ENCODE results near the gene P3H1. TPM values are rescaled to one million over a fixed set of nuclear protein-coding genes. Genes with fewer than 3 reads are reported as not detected.
"Not testable (repeated sequence)": the region's sequence is repeated elsewhere in the genome, so short reads cannot be mapped to it uniquely, and the experiment has no call there.

Gene P3H1
- polyA plus RNA-seq, 3 donors: 12.9 to 28.1 (median 22.7) TPM

DNA sequence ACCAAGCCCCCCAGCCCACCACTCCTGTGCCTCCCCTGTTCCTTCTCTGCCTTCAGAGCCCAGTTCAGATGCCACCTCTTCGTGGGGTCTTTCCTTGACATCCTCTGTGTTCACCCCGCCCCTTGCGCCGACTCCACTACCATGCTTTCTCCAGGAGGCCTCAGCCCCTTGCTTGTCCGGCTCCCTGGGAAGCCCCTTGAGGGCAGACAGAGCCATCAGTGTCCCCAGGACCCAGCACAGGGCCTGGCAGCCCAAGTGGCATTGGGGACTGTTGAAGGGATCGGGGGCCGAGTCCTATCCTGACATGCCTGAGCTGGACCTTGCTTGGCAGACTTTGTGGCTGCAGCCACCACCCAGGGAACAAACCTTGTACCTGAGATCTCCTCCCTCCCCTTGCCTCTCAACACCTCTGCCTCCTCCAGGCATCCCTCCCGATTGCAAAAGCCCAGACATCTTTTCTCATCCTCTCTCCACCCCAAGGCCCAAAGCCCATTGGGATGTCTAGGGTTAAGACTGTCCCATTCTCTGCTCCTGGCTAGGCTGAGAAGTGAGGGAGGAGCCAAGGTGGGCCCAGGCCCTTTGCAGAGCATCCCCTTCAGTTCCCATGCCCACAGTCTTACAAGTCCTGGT, 30.1 kb downstream of the P3H1 start:
- 83 to 96% (median 95%) methylated on average over 5 to 8 of the region's 8 CpGs for WGBS, 3 donors
- no peak overlapping the region for H3K27ac ChIP-seq (ENCODE audit: low read depth, low read length)

- WGBS, 3 donors: 66 to 73% (median 71%) methylated on average over 4 of the region's 4 CpGs
- no peak overlapping the region for H3K27ac ChIP-seq (ENCODE audit: low read depth, low read length)
Measured at GRCh38 chr1:42736152-42736551, 30.7 kb downstream of the P3H1 start.

DNA sequence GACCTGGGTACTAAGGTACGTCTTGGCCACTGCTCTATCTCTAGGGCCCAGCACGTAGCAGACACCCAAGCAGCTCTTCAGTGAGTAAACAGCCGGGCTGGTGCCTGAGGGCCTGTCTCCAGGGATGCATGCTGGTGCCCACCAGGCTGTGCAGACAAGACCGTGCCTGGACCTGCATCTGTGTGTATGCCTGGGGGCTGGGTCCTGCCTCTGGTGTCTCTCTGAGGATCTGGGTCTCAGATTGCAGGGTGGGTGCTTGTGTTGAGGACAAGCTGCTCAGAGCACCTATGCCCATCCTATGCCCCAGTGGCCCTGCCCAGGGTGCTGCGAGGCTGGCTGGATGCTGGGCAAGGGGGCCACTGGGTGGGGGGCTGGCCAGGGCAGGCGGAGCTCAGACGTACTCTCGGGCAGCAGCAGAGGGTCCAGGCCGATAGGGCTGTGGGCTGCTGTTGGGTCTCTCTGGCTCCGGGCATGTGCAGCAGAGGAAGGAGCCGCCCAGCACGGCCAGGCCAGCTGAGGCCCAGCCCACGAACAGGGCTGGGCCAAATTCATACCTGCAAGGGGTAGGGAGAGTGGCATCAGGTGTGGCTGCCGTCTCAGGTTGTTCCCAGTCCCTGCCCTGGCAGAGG, 31.2 kb downstream of the P3H1 start:
- 86 to 90% (median 89%) methylated on average over 13 to 14 of the region's 14 CpGs for WGBS, 3 donors
- no peak overlapping the region for H3K27ac ChIP-seq (ENCODE audit: low read depth, low read length)

DNA sequence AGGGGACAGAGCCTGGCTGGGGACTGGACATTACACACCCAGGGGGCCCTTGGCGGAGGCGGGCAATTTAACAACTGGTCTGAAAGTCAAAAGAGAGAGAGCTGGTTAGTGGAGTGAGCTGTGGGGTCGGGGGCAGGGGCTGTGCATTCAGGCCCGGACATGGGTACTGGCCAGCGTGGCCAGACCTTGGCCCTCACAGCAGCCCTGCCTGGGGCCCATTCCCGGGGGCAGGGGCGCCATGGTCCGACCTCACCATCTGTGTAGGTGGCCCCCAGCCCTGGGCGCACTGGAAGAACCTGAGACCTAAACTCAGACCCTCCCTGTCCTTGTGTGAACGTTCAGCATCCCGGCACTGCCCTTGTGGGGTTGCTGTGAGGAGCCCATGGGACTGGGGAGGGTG, 31.8 kb downstream of the P3H1 start:
- H3K27ac ChIP-seq (ENCODE audit: low read depth, low read length): no peak overlapping the region
- WGBS, 3 donors: 88 to 92% (median 89%) methylated on average over 10 to 11 of the region's 11 CpGs

- no peak overlapping the region for H3K27ac ChIP-seq (ENCODE audit: low read depth, low read length)
- 89 to 92% (median 92%) methylated on average over 7 of the region's 7 CpGs for WGBS, 3 donors
Measured at GRCh38 chr1:42734201-42735035, 32.4 kb downstream of the P3H1 start.

GRCh38 chr1:42733415-42734200, 33.2 kb downstream of the P3H1 start:
- 82 to 89% (median 87%) methylated on average over 12 of the region's 12 CpGs for WGBS, 3 donors
- H3K27ac ChIP-seq (ENCODE audit: low read depth, low read length): no peak overlapping the region

DNA sequence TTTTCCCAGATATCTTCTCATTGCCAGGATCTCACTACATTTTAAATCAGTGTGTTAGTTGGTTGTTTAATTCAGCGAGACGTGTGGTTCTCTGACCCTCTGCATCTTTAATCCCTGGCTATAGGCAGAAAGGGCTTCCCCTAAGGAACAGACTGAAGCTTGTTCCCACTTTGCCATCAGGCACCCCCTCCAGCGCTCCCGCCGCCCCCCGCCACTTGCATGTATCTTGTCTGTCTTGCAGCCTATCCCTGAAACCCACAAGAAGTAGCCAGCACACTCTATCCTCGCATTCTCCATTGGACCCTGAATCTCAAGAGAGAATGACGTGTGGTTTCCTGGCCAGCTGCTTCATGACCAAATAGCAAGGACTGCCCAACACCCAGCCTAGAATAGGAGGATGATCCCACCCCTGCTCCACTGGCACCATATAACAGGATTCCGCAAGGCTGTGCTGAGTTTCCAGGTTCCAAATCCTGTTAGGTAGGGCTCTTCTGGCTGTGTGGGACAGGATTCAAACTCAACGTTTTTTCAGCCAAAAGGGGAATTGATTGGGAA, 34.6 kb downstream of the P3H1 start:
- WGBS, 3 donors: 69 to 84% (median 75%) methylated on average over 10 of the region's 10 CpGs
- no peak overlapping the region for H3K27ac ChIP-seq (ENCODE audit: low read depth, low read length)

DNA sequence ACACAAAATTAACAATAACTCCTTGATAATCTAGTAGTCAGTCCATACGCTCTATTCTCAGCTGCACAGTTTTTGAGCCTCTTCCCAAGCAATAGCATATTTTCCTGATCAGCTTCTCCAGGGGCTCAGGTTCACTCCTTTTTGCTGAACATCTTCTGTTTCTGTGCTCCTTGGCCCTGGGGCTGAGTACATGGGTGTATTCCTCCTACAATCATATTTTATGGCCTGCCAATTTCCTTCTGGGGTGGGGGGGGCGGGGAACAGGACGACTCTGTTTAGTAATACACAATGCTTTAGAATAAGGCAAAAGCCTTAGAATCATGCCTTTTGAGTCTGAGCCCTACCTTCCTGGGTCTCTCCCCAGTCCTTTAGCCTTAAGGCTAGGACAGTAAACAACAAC, 35.2 kb downstream of the P3H1 start:
- H3K27ac ChIP-seq (ENCODE audit: low read depth, low read length): no peak overlapping the region
- WGBS, 3 donors: 70 to 80% (median 75%) methylated on average over 3 of the region's 3 CpGs

GRCh38 chr1:42730988-42731387, 35.8 kb downstream of the P3H1 start:
- no peak overlapping the region for H3K27ac ChIP-seq (ENCODE audit: low read depth, low read length)
- WGBS, 3 donors: 65 to 73% (median 71%) methylated on average over 4 of the region's 4 CpGs

GRCh38 chr1:42730002-42730401, 36.8 kb downstream of the P3H1 start:
- 90 to 93% (median 92%) methylated on average over 3 of the region's 3 CpGs for WGBS, 3 donors

GRCh38 chr1:42725820-42726219, 41.0 kb downstream of the P3H1 start:
- H3K27ac ChIP-seq (ENCODE audit: low read depth, low read length): not testable (repeated sequence)
- WGBS, 3 donors: 95 to 100% (median 95%) methylated on average over 4 of the region's 4 CpGs

More at GRCh38 chr1:42730002-42730401, 36.8 kb downstream of the P3H1 start:
- H3K27ac ChIP-seq (ENCODE audit: low read depth, low read length): no peak overlapping the region

- 84 to 89% (median 88%) methylated on average over 6 of the region's 6 CpGs for WGBS, 3 donors
- H3K27ac ChIP-seq (ENCODE audit: low read depth, low read length): no peak overlapping the region
Measured at GRCh38 chr1:42723511-42723910, 43.3 kb downstream of the P3H1 start.

DNA sequence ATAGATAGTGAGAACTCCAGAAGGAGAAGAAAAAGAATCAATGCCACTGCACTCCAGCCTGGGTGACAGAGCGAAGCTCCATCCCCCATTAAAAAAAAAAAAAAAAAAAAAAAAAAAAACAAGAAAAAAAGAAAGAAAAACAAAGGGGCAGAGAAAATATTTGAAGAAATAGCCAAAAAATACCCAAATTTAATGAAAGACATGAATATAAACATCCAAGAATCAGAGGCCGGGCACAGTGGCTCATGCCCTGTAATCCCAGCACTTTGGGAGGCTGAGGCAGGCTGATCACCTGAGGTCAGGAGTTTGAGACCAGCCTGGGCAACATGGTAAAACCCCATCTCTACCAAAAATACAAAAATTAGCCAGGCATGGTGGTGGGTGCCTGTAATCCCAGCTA, 44.4 kb downstream of the P3H1 start:
- not testable (repeated sequence) for H3K27ac ChIP-seq (ENCODE audit: low read depth, low read length)
- WGBS, 3 donors: 90 to 100% (median 94%) methylated on average over 2 of the region's 2 CpGs

DNA sequence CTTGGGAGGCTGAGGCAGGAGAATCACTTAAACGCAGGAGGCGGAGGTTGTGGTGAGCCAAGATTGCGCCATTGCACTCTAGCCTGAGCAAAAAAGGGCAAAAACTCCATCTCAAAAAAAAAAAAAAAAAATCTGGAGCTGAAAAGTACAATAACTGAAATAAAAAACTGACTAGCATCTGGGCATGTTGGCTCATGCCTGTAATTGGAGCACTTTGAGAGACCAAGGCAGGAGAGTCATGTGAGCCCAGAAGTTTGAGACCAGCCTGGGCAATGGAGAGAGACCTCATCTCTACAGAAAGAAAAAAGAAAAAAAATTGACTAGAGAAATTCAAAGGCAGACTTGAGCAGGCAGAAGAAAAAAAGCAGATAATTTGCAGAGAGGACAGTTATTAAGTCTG, 44.9 kb downstream of the P3H1 start:
- 81 to 98% (median 96%) methylated on average over 3 of the region's 3 CpGs for WGBS, 3 donors
- no peak overlapping the region for H3K27ac ChIP-seq (ENCODE audit: low read depth, low read length)

DNA sequence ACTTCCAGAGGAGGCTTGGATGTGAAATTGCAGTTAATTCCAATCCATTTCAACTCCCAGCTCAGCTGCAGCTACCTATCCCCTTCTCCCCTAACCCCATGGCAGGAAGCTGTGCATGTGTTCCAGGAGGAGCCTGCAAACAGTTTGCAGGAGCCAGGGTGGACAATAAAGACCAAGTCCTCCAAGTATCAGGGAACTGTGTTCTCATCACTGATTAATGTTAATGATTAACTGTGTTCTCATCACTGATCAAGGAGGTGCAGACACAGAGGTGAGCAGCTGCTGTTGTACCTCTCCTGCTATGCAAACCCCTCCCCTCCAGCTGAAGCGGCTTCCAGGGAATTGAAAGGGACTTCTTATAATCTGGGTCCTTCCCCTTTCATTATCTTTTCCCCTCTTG, 46.0 kb downstream of the P3H1 start:
- no peak overlapping the region for H3K27ac ChIP-seq (ENCODE audit: low read depth, low read length)
- 88 to 98% (median 94%) methylated on average over 1 of the region's 1 CpG for WGBS, 3 donors

GRCh38 chr1:42714441-42714840, 52.4 kb downstream of the P3H1 start:
- H3K27ac ChIP-seq (ENCODE audit: low read depth, low read length): not testable (repeated sequence)

- no peak overlapping the region for H3K27ac ChIP-seq (ENCODE audit: low read depth, low read length)
Measured at GRCh38 chr1:42713293-42713692, 53.5 kb downstream of the P3H1 start.

GRCh38 chr1:42712808-42713207, 54.0 kb downstream of the P3H1 start:
- 68 to 98% (median 98%) methylated on average over 2 to 3 of the region's 3 CpGs for WGBS, 3 donors
- H3K27ac ChIP-seq (ENCODE audit: low read depth, low read length): not testable (repeated sequence)
